NCI-H82 treated with DMSO at 0.1 percent for 48 hours (cell line): Measurements from ENCODE around the gene ERC2.
"Not testable (repeated sequence)": the region's sequence is repeated elsewhere in the genome, so short reads cannot be mapped to it uniquely, and the experiment has no call there.

Experiments
- DNase-seq: peaks from one replicate; lab custom pipeline; 2025; ENCODE audit not compliant: unreplicated experiment; lab: John Stamatoyannopoulos, UW

Gene ERC2

DNA sequence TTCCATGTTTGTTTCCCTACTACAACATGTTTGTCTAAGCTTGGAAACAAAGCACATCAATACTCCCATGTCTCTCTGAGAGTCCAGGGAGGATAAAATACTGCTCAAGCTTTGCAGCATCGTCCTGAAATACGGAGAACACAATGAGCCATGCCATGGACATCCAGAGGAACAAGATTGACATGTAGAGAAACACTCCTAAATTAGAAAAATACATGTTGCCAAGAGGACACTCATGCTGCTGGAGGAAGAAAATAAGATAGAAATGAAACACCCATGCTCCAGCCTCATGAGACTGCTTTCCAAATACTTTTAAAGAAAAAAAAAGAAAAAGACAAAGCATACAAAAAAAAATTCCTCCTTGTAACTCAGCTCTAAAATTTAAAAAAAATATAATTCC lies 387.0 kb downstream of the ERC2 start:
- no peak for DNase-seq

DNA sequence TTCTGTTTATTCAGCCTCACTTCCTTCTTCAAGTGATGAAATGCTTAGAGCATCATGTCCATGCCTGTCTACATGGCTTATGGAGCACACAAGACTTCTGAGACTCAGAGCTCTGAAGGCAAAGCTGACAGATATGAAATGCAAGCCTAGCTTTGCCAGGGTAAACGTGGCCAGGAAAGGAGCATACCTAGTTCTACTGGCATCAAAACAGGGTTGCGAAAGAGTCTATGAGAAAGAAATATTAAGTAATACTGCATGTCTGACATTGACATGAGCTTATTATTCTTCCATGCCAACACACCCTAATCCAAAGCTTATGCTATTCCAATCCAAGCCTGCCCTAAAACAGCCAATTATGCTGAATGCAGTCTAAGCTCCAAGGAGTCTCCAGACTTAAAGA lies 391.5 kb downstream of the ERC2 start:
- no peak for DNase-seq

DNA sequence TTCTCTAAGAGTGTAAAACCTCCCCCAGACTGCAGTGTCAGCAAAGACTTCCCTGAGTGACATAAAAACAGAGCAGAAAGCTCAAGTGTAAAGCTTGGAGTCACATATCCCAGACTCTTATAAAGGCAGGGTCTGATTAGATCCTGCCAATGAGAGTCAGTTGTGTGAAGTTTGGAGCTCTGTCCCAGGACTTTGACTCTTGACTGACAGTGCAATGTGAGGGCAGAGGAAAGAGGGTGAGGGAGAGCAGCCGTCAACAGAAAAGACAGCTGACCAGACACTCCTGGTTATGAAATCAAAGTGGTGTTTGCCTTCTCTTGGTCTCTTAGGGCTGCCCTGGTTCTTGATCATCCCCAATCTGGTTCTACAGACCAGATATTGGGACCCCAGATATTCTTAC lies 393.2 kb downstream of the ERC2 start:
- no peak for DNase-seq

DNA sequence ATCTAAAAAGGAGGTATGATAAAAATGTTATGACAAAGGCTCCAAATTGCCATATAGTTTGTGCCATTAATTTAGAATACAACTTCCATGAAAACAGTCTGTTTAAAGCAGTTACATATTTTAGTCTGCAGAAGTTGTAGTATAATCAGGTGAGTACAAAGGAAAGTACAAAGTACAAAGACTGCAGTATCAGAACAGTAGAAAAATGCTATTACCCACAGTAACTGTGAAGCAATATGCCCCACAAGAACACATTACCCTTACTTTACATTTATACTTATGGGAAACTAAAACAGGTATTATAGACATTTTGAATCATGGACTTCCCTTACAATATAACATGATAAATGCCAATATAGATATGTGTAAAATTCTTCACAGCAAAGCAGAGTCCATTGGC lies 398.5 kb downstream of the ERC2 start:
- DNase-seq = no peak

DNA sequence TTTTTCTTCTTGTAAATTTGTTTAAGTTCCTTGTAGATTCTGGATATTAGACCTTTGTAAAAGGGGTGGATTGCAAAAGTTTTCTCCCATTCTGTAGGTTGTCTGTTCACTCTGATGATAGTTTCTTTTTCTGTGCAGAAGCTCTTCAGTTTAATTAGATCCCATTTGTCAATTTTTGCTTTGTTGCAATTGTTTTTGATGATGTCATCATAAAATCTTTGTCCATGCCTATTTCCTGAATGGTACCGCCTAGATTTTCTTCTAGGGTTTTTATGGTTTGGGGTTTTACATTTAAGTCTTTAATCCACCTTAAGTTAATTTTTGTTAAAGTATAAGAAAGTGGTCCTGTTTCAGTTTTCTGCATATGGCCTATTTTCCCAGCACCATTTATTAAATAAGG lies 401.9 kb downstream of the ERC2 start:
- DNase-seq = not testable (repeated sequence)

DNA sequence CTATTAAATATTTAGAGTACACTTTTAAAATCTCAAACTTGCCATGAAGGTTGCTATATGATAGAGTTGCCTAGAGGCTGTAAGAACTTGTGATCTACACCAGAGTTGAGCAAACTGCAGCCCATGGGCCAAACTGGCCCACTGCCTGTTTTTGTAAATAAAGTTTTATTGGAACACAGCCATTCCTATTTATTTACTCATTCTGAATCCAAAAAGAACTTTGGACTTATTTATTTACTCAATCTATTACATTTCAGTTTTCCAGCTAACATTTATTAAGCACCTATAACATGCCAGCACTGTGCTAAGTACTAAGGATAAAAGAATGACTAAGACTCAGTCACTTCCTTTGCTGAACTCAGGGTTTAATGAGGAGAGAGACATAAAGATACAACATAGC lies 403.6 kb downstream of the ERC2 start:
- no peak for DNase-seq

DNA sequence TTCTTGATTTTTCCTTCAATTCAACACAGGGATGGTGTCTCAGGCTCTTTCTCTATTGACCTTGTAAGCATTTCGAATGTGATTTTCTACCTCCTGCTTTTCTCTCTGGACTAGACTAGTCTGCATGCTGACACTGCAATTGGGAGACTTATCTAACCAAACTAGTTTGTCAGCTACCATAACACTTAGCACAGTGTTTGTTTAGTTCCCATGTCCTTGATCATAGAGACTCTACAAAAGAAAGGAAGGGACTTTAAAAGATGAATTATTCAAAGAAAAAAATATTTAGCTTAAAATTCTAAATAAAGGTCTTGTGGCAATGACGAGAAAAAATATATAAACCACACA lies 407.0 kb downstream of the ERC2 start:
- DNase-seq = no peak

DNA sequence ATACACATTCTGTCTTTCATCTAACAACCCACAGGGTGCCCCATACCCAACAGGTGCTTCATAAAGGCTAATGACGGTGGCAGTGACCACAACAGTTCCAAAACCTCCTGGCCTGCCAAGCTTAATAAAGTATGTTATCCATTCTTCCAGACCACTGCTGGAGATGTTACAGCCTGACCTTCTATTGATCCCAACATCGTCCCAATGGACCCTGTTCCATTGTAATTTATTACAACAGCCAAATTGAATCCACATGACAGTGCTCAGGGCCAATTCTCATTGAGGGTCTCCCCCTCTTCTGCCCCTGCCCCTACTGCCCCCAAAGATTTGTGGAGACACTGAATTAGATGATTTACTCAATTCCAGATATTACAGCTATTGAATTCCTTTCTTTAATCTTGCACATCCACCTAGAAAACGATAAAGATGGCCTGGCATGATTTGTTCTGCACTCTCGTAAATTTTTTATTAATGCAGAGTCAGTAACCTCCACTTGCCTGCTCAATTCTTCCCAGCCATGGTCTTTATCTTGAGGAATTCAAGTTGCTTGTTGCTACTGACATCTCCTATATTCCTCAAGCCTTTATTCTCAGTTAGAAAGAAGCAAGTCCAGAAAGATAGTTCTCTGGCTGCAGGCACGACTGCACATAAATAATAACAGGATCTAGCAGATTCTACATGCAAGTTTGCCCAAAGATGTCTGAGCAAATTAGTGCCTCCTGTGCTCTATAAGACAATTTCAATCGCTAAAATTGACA lies 407.6 kb downstream of the ERC2 start:
- DNase-seq = no peak

DNA sequence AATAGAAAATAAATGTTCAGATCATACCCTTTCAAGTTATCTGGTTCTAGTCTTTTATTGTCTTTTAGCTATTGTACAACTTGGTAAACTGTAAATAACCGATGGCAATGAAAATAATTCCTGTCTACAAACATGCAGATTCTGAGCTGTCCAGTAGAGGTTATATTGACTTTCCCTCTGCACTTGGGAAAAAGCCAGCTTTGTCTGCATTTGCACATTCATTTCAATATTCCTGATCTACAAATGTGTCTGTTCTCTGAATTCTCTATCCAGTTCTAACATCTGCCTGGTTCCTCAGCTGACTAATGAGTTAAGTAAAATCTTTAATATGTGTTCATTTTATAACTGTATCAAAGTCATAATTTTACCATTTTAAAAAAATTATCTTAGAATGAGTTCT lies 408.5 kb downstream of the ERC2 start:
- no peak for DNase-seq

DNA sequence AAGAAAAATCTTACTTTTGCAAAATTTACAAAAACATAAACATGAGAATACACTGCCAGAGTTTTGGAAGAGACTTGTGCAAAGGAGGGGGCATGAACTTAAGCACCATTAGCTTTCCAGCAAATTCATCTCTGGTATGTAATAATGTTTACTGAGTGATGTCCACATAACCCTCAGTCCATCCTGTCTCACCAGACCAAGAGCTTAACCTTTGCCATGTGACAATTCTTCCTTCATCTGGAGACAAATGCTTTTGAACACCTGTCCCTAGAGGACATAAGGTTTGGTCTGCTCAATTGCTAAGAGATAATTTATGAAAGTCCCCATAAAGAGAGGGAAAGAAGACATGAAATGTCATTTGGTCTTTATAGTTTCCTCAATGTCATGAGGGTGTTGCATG lies 412.3 kb downstream of the ERC2 start:
- DNase-seq = no peak

DNA sequence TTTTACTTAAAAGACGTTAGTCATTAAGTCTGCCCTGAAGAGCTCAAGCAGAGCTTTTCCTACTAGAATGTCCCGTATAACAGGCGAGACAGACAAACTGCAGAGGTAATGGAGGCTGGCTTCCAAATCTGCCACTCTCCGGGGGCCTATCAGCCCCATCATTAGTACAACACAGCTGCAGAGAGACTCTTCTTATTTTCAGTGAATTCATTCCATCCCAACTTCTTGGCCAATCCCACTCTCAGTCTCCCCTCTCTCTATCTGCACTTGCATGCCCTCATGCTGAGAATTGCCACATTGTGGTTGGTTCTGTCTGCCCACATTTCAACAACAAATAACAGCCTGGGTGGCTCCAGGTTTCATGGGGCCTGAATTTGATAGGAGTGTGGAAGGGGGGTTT lies 412.7 kb downstream of the ERC2 start:
- no peak for DNase-seq

DNA sequence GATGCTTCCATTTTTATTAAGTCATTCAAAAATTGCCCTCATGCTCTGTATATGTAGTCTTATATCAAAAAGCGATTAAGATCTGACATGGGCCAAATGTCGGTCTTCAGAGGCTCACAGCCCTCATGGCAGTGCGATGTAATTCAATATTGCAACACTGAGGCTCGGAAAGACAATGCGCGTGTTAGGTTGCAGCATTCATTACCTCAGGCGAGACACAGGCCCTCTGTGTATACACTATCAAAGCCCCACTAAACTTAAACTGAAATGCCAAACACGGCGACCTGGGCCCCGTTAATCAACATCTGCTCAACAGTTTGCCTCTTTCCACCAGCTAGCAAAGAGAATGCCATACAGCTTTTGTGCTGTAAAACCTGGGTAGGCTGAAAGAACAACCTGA lies 413.4 kb downstream of the ERC2 start:
- no peak for DNase-seq

DNA sequence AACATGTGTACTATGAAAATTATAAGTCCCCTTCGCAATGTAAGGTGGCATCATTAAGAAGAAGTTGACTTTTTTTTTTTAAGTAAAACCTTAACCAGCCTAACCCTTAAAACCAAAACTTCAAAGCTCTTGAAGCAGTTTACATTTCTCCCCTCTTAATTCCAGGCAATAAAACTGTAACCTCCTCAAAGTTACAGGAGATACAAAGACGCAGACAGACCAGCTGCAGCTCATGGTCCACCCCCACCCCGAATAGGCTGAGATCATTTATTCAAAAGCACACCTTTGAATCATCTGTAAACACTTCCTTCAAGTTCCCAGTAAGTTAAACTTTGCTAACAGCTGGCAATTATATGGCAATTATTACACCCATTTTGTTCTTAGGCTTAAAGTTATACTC lies 414.5 kb downstream of the ERC2 start:
- no peak for DNase-seq

DNA sequence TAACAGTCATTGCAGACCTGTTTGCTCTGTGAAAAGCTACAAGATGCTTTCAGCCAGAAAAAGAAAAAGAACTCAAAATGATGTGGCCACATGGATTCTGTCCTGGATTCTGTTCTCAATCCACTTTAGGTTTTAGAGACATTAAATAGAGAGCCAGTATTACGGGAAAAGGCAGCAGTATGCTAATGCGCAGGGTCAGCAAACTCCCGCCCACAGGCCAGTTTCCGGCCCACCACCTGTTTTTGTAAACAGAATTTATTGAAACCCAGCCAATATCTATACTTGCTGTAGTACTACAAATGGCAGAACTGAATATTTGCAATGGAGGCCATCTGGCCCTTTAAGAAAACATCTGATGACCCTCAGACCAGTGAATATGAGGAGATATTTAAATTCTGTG lies 416.1 kb downstream of the ERC2 start:
- DNase-seq = no peak

DNA sequence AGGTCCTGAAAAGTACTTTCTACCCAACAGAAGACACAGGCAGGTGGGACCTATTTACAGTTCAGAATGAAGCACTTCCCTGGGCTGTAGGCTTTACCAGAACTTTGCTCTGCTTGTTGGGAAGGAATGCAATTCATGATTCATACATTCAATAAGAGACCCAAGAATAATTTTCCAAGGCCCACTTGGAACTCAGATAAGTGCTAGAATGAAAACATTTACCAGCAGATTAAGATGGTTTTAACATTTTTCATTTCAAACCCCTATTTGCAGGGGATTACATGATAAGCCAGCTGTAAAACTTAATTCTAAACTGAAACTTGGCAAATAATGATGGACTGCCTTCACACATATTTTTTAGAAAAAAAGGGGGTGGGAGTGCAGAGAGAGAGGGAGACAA lies 417.2 kb downstream of the ERC2 start:
- no peak for DNase-seq

DNA sequence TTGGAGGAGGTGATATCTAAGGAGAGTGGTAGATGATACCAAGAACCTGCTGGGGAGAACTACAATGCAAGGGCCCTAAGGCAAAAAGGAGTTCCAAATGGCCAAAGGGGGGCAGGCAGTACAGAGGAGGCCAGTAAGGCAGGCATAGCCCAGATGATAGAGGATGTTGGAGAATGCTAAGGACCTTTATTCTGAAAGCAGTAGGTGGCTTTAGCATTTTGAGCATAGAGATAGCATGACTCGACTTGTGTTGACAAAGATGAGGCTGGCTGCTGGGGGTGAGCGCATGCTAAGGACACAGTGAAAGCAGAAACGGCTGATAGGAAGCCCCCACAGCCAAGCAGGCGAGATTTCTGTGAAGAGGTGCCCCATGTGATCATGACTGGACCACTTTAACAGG lies 419.3 kb downstream of the ERC2 start:
- no peak for DNase-seq

DNA sequence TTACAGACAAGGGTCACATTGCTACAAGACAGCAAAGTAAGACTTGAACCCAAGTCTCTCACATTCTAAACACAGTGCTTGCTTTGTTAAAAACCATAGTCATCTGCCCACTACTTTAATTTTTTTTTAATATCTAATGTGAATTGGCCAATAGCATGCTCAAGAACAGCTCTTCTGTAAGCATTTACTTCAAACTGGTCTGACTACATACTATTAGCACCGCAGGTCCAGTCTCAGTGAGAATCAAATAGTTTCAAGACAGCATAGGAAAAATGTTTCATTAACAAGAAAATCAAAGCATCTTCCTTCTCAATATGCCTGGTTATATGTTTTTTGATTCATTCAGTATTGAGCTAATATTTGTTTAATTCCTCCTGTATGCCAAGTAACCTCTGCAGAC lies 419.9 kb downstream of the ERC2 start:
- no peak for DNase-seq

DNA sequence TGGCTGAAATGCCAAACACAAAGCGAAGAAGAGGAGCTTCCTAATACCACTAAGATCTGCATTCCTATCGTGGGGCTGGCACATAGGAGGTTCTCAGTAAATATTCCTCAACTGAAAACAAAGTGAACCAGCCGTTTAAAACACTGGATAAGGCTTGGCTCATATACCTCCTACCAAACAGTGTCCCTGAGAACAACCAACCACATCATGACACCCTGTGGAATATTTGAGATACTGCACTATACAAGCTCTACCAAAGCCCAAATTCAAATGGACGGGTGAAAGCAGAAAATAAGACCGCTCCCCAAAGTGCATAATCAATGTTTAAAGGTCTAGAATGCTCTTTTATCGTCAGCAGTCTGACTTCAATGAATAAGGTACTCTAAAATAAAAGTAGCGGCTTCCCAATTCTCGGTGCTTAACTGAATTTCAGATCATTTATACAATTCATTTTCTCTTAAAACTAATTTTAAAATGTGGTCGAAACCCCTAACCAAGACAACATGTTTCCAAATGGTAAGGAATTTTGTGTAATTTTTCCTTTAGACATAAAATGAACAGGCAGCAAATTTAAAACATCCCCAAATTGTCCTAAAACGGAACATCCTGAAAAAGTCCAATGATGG lies 425.8 kb downstream of the ERC2 start:
- DNase-seq = peak; percentile 4

DNA sequence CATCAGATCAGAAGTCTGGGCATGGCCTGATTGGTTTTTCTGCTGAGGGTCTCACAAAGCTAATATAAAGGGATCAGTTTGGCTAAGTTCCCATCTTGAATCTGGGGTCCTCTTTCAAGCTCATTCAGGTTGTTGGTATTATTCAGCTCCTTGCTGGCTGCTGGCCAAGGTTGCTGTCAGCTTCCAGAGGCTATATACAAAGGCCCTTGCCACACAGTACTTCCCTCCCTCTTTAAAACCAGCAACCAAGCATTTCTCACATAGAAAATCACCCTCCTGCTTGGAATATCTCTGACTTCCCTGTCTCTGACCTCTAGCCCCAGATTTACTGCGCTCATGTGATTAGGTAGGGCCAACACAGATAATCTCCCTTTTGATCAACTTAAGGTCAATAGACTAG lies 442.9 kb downstream of the ERC2 start:
- DNase-seq = peak; percentile 30

DNA sequence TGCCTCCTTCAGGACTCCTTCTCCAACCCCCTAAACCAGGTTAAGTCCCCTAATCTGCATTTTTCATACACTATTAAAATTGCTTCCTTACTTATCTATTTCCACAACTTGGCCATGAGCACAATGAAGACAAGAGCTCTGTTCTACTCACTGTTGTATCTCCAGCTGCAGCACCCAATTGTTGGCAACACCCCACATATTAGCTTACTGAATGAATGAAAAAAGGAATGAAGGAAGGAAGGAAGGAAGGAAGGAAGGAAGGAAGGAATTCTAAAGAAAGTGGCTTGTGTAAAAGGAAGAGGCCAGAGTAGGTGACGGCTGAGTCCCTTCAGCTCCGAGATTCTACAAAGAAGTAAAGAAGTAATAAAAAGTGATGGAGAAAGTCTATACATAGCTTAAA lies 444.7 kb downstream of the ERC2 start:
- DNase-seq = no peak

DNA sequence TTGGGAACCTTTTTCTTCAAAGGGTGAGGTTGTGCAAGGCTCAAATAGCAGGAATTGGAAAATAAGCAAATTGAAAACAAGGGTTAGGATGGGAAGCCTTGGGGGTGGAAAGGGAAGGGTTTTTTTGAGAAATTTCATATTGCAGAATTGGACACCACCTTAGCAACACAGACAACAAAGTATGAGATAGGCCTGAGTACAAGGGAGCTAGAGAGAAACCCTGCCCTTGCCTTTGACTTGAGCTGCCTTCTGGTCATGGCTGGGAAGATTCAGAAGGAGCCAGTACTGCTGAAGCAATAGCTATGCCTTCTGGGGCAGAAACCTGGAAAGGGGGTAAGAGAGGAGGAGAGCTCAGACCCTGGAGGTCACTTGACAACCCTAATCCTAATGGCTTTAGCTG lies 445.6 kb downstream of the ERC2 start:
- DNase-seq = no peak

DNA sequence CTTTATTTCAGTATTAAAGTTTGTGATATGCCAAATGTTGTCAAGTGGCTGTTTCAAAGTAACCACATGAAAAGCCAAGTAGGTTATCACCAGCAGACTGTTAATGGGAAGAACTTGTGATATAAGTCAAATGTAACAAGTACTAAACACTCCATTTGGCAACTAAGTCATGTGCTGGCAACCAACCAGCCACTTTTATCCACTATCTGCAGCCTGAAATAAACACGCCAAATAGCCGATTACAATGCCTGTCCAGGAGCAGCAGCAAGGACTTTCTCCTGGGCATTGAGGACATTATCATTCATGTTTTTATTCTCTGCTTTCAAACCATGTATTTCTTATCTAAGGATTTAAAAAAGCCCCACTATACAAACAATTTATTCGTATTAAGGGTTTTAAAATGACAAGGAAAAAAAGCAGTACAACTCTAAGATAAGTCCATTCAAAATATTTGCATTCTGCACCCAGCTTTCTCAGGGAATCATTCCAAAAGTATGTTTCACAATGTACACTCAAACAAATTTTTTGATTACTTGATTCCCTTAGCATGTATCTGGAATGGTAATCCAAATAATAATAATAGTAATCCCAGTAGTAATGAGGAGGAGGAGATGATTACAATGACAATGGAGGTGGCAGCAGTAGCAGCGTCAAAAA lies 448.6 kb downstream of the ERC2 start:
- no peak for DNase-seq

DNA sequence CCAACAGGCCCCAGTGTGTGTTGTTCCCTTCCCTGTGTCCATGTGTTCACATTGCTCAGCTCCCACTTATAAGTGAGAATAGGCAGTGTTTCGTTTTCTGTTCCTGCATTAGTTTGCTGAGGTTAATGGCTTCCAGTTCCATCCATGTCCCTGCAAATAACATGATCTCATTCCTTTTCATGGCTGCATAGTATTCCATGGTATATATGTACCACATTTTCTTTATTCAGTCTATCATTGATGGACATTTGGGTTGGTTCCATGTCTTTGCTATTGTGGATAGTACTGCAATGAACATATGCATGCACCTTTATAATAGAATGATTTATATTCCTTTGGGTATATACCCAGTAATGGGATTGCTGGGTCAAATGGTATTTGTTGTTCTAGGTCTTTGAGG lies 452.9 kb downstream of the ERC2 start:
- DNase-seq = not testable (repeated sequence)
